GM12892 (cell line): ENCODE data around the gene MTUS2.

ENCODE experiments used
- POLR2A ChIP-seq: IDR thresholded peaks from 2 replicates; pipeline ENCODE4 v1.6.1; 2011; ENCODE audit warnings: low read depth, low read length, control low read depth
- TAF1 ChIP-seq: IDR thresholded peaks from 2 replicates; pipeline ENCODE4 v1.6.1; 2011; ENCODE audit warnings: low read depth, mild to moderate bottlenecking, control low read depth, low read length, borderline replicate concordance

DNA sequence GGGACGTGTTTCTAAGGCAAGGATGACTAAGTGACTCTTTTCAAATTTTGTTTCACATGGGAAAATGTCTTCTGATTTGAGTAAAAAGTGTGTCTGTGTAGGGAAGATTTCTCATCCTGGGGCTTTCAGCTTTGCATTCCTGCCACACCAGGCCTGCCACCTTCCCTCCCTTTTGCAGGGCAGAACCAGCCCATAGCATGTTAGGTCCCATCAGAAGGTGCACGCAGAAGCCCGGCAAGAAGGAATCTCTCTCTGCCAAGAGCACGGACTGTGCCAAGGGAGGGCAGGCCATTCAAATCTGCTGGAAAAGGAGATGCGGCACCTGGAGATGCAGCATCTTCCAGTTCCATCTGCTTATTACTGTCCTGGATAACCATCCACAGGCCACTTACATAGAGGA, 563.3 kb downstream of the MTUS2 start:
- TF ChIP-seq TAF1 (no peak), POLR2A (no peak)
